Vagina (tissue), 2 donors: ENCODE results near the gene CXorf38.

ENCODE experiments used
- POLR2AphosphoS5 ChIP-seq, 2 donors: sonication (generic); formaldehyde crosslinking; IDR thresholded peaks; one replicate each; pipeline ENCODE4 v1.9.0; 2017; ENCODE audit warnings: antibody characterized with exemption in 2 of 2, mild to moderate bottlenecking in 2 of 2, low read depth in 1 of 2; ENCODE audit not compliant: insufficient read depth in 1 of 2
- TF ChIP-seq, protein P1 (sequence below), 3 experiments: fragments of 450-650 bp in 2 of 3; fragments of 200-600 bp in 1 of 3; sonication (generic) in 1 of 3; IDR thresholded peaks; one replicate each; pipeline ENCODE4 v1.5.1; 2017 to 2019; ENCODE audit warnings: antibody characterized with exemption in 3 of 3, mild to moderate bottlenecking in 2 of 3, moderate library complexity in 2 of 3

GRCh38 chrX:40612511-40612910, 34.9 kb downstream of the CXorf38 start:
- TF ChIP-seq, protein P1, sequence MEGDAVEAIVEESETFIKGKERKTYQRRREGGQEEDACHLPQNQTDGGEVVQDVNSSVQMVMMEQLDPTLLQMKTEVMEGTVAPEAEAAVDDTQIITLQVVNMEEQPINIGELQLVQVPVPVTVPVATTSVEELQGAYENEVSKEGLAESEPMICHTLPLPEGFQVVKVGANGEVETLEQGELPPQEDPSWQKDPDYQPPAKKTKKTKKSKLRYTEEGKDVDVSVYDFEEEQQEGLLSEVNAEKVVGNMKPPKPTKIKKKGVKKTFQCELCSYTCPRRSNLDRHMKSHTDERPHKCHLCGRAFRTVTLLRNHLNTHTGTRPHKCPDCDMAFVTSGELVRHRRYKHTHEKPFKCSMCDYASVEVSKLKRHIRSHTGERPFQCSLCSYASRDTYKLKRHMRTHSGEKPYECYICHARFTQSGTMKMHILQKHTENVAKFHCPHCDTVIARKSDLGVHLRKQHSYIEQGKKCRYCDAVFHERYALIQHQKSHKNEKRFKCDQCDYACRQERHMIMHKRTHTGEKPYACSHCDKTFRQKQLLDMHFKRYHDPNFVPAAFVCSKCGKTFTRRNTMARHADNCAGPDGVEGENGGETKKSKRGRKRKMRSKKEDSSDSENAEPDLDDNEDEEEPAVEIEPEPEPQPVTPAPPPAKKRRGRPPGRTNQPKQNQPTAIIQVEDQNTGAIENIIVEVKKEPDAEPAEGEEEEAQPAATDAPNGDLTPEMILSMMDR (IDR thresholded peaks at IDR 0.05), result no peak
- TF ChIP-seq POLR2AphosphoS5 (IDR thresholded peaks at IDR 0.05; ENCODE audit: insufficient read depth in 1 of 2, low read depth in 1 of 2), result no peak
